ENCODE data around the gene GIGYF1. TPM values are rescaled to one million over a fixed set of nuclear protein-coding genes. Genes with fewer than 3 reads are reported as not detected.
A peak's percentile ranks its signal among the peaks of the same experiment; 100 is the strongest.

Gene GIGYF1
- total and polyA plus RNA-seq, 2 of the 13 experiments (the other 11 are each of a cell fraction or from before 2014, with no cell fraction given) = 7.6 to 16.1 TPM

DNA sequence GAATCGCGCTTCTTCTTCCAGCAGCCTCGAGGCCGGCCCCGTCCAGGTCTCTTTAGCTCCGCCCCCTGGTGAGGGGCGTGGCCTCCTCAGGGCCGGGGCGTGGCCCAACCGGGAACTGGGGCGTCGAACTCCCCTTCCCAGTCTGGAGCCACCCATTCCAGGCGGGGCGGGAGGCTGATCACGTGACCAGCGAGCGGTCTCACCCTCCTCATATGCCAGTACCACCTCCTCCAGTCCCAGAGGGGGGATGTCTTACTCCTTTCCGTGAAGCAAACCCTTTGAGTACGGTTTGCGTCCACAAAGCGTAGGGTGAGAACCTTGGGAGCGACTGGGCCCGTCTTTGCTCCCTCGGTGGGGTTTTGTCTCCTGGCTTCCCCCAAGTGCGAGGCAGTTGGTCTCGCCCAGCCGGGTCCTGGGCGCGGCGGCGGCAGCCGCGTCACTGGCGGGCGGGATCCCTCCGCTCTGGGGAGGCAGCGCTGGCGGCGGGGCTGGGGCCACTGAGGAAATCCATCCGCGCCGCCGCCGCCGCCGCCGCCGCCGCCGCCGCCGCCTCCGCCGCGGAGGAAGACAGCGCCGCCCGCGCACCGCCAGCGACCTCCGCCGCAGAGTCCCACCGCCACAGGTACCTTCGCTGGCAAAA is 20.6 kb downstream of the GIGYF1 start, which contains the start of gene GNB2 (continued):
- TF ChIP-seq, protein P1, sequence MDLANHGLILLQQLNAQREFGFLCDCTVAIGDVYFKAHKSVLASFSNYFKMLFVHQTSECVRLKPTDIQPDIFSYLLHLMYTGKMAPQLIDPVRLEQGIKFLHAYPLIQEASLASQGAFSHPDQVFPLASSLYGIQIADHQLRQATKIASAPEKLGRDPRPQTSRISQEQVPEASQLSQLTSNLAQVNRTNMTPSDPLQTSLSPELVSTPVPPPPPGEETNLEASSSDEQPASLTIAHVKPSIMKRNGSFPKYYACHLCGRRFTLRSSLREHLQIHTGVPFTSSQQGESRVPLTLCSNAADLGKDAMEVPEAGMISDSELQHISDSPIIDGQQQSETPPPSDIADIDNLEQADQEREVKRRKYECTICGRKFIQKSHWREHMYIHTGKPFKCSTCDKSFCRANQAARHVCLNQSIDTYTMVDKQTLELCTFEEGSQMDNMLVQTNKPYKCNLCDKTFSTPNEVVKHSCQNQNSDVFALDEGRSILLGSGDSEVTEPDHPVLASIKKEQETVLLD (CRISPR knock-in tag; IDR thresholded peaks at IDR 0.05; ENCODE audit: low read depth) = peak; percentile 95
- TF ChIP-seq, protein P2, sequence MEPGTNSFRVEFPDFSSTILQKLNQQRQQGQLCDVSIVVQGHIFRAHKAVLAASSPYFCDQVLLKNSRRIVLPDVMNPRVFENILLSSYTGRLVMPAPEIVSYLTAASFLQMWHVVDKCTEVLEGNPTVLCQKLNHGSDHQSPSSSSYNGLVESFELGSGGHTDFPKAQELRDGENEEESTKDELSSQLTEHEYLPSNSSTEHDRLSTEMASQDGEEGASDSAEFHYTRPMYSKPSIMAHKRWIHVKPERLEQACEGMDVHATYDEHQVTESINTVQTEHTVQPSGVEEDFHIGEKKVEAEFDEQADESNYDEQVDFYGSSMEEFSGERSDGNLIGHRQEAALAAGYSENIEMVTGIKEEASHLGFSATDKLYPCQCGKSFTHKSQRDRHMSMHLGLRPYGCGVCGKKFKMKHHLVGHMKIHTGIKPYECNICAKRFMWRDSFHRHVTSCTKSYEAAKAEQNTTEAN (CRISPR knock-in tag; conservative IDR thresholded peaks at IDR 0.05) = no peak
- TF ChIP-seq SALL1 (CRISPR knock-in tag; IDR thresholded peaks at IDR 0.05) (peak; percentile 71; the same call in 1 of the 2 replicates), PAWR (CRISPR knock-in tag; IDR thresholded peaks at IDR 0.05; ENCODE audit: borderline replicate concordance) (no peak), YEATS2 (CRISPR knock-in tag; IDR thresholded peaks at IDR 0.05; ENCODE audit: borderline replicate concordance) (peak; percentile 83; the same call in 1 of the 2 replicates), HMGA1 (CRISPR knock-in tag; conservative IDR thresholded peaks at IDR 0.05) (no peak), SAFB2 (CRISPR knock-in tag; IDR thresholded peaks at IDR 0.05; ENCODE audit: borderline replicate concordance, low read depth) (0 out of 2 replicates have a peak, but pooled peaks have one; percentile 14), ATAD3A (CRISPR knock-in tag; IDR thresholded peaks at IDR 0.05) (no peak)
- TF ChIP-seq, protein P3, sequence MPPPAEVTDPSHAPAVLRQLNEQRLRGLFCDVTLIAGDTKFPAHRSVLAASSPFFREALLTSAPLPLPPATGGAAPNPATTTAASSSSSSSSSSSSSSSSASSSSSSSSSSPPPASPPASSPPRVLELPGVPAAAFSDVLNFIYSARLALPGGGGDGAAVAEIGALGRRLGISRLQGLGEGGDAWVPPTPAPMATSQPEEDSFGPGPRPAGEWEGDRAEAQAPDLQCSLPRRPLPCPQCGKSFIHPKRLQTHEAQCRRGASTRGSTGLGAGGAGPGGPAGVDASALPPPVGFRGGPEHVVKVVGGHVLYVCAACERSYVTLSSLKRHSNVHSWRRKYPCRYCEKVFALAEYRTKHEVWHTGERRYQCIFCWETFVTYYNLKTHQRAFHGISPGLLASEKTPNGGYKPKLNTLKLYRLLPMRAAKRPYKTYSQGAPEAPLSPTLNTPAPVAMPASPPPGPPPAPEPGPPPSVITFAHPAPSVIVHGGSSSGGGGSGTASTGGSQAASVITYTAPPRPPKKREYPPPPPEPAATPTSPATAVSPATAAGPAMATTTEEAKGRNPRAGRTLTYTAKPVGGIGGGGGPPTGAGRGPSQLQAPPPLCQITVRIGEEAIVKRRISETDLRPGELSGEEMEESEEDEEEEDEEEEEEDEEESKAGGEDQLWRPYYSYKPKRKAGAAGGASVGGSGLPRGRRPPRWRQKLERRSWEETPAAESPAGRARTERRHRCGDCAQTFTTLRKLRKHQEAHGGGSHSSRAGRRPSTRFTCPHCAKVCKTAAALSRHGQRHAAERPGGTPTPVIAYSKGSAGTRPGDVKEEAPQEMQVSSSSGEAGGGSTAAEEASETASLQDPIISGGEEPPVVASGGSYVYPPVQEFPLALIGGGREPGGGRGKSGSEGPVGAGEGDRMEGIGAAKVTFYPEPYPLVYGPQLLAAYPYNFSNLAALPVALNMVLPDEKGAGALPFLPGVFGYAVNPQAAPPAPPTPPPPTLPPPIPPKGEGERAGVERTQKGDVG (CRISPR knock-in tag; IDR thresholded peaks at IDR 0.05; ENCODE audit: borderline replicate concordance) = no peak
- TF ChIP-seq, protein P4, sequence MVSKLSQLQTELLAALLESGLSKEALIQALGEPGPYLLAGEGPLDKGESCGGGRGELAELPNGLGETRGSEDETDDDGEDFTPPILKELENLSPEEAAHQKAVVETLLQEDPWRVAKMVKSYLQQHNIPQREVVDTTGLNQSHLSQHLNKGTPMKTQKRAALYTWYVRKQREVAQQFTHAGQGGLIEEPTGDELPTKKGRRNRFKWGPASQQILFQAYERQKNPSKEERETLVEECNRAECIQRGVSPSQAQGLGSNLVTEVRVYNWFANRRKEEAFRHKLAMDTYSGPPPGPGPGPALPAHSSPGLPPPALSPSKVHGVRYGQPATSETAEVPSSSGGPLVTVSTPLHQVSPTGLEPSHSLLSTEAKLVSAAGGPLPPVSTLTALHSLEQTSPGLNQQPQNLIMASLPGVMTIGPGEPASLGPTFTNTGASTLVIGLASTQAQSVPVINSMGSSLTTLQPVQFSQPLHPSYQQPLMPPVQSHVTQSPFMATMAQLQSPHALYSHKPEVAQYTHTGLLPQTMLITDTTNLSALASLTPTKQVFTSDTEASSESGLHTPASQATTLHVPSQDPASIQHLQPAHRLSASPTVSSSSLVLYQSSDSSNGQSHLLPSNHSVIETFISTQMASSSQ (IDR thresholded peaks at IDR 0.05; ENCODE audit: low read depth) = no peak
- TF ChIP-seq, protein P4 (CRISPR knock-in tag; IDR thresholded peaks at IDR 0.05; ENCODE audit: borderline replicate concordance) = peak; percentile 60; the same call in 1 of the 2 replicates
- TF ChIP-seq, protein P5, sequence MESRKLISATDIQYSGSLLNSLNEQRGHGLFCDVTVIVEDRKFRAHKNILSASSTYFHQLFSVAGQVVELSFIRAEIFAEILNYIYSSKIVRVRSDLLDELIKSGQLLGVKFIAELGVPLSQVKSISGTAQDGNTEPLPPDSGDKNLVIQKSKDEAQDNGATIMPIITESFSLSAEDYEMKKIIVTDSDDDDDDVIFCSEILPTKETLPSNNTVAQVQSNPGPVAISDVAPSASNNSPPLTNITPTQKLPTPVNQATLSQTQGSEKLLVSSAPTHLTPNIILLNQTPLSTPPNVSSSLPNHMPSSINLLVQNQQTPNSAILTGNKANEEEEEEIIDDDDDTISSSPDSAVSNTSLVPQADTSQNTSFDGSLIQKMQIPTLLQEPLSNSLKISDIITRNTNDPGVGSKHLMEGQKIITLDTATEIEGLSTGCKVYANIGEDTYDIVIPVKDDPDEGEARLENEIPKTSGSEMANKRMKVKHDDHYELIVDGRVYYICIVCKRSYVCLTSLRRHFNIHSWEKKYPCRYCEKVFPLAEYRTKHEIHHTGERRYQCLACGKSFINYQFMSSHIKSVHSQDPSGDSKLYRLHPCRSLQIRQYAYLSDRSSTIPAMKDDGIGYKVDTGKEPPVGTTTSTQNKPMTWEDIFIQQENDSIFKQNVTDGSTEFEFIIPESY (CRISPR knock-in tag; IDR thresholded peaks at IDR 0.05) = peak; percentile 78
- TF ChIP-seq, protein P6, sequence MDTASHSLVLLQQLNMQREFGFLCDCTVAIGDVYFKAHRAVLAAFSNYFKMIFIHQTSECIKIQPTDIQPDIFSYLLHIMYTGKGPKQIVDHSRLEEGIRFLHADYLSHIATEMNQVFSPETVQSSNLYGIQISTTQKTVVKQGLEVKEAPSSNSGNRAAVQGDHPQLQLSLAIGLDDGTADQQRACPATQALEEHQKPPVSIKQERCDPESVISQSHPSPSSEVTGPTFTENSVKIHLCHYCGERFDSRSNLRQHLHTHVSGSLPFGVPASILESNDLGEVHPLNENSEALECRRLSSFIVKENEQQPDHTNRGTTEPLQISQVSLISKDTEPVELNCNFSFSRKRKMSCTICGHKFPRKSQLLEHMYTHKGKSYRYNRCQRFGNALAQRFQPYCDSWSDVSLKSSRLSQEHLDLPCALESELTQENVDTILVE (CRISPR knock-in tag; IDR thresholded peaks at IDR 0.05) = peak; percentile 73
- TF ChIP-seq, protein P7, sequence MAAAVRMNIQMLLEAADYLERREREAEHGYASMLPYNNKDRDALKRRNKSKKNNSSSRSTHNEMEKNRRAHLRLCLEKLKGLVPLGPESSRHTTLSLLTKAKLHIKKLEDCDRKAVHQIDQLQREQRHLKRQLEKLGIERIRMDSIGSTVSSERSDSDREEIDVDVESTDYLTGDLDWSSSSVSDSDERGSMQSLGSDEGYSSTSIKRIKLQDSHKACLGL (CRISPR knock-in tag; IDR thresholded peaks at IDR 0.05) = peak; percentile 69; the same call in 1 of the 2 replicates

Data from HepG2 (cell line).